HEK293T (cell line): ENCODE results near the gene MCTP2.

ENCODE experiments used
- ARNT ChIP-seq: fragments of 450-650 bp; IDR thresholded peaks from 2 replicates; pipeline ENCODE4 v1.6.1; 2017; ENCODE audit warnings: mild to moderate bottlenecking
- BHLHE40 ChIP-seq: fragments of 450-650 bp; IDR thresholded peaks from 2 replicates; pipeline ENCODE4 v1.6.1; 2016; ENCODE audit warnings: mild to moderate bottlenecking, moderate library complexity, borderline replicate concordance
- ELF4 ChIP-seq: fragments of 450-650 bp; IDR thresholded peaks from 2 replicates; pipeline ENCODE4 v1.6.1; 2017; ENCODE audit warnings: antibody characterized with exemption
- FOXK2 ChIP-seq: fragments of 450-650 bp; IDR thresholded peaks from 2 replicates; pipeline ENCODE4 v1.6.1; 2016; ENCODE audit warnings: mild to moderate bottlenecking
- LEF1 ChIP-seq: fragments of 450-650 bp; IDR thresholded peaks from 2 replicates; pipeline ENCODE4 v1.6.1; 2017; ENCODE audit warnings: mild to moderate bottlenecking, borderline replicate concordance
- SP1 ChIP-seq: fragments of 450-650 bp; IDR thresholded peaks from 2 replicates; pipeline ENCODE4 v1.6.1; 2017
- SUZ12 ChIP-seq: fragments of 450-650 bp; IDR thresholded peaks from 2 replicates; pipeline ENCODE4 v1.6.1; 2016; ENCODE audit warnings: mild to moderate bottlenecking
- ZNF384 ChIP-seq: fragments of 450-650 bp; IDR thresholded peaks from 2 replicates; pipeline ENCODE4 v1.6.1; 2016

DNA sequence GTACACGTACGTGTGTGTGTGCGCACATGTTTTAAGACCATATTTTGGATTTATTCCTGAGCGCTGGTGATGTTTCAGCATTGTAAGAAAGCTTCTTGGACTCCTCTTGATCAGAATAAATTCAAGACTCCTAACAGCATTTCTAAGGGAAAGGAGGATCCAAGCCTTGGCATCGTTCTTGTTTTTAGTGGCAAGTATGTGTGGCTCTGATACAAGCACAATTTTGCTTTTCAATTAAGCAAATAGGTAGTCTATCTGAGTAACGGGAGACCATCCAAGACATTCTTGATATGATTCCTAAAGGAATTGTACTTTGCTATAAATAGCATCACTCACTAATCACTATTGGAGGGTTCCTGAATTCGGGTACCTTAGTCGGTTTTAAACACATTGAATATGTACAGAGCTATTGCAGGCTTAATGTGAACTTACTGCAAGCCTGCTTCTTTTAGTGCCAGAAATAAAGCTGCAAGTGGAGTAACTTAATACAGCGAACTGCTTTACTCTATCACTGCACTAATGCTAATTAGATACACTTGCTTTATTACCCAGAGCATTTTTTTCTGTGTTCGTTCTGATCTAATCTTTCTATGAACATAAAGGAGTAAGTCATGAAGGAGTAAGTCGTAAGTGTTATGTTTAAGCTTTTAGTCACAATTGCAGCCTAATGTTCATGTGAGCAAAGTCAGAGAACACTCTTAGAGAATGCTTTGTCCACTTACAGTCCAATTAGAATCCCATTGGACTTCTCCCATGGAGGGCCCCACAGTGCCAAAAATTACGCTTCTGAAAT, 186.3 kb downstream of the MCTP2 start:
- TF ChIP-seq BHLHE40 (no peak), SUZ12 (no peak), ZNF384 (no peak), ARNT (no peak), FOXK2 (no peak), ELF4 (no peak), SP1 (no peak), LEF1 (no peak)
